ENCODE data around the gene SH3BP1. TPM values are rescaled to one million over a fixed set of nuclear protein-coding genes. Genes with fewer than 3 reads are reported as not detected.

SH3BP1 gene
- total and polyA plus RNA-seq, 2 of the 13 experiments (the other 11 are each of a cell fraction or from before 2014, with no cell fraction given) = 8.4 to 18.5 TPM

DNA sequence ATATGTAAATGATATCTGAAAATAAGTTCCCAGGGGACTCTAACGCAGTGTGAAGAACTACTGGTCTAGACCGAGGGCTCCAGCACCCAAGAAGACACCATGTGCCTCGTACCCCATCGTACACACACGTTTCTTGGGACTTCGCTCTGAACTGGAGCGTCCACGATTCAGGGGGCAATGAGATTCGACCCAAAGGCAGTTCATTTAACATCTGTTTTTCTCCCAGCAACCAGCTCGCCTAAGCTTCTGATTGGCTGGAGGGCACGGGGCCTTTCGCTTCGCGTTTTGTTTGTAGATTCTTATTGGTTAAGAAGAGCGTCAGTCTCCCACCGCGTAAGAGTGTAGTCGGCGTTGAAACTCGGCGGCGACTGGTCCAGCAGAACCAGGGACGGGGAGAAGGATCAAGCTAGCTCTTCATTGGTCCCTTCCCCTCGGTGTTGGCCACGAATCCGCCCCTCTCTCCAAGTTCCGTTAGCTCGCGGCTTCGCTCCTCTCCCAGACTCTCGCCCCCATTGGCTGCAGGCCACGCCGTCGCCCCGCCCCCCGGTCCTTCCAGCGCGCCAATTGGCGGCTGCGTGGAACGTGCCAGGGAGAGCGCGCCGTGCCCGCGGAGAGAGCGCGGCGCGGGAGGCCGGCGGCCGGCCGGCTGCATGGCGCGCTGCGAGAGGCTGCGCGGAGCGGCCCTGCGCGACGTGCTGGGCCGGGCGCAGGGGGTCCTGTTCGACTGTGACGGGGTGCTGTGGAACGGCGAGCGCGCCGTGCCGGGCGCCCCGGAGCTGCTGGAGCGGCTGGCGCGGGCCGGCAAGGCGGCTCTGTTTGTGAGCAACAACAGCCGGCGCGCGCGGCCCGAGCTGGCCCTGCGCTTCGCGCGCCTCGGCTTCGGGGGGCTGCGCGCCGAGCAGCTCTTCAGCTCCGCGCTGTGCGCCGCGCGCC lies 18.9 kb downstream of the SH3BP1 start, which contains the start of gene PDXP (continued):
- TF ChIP-seq, protein P1, sequence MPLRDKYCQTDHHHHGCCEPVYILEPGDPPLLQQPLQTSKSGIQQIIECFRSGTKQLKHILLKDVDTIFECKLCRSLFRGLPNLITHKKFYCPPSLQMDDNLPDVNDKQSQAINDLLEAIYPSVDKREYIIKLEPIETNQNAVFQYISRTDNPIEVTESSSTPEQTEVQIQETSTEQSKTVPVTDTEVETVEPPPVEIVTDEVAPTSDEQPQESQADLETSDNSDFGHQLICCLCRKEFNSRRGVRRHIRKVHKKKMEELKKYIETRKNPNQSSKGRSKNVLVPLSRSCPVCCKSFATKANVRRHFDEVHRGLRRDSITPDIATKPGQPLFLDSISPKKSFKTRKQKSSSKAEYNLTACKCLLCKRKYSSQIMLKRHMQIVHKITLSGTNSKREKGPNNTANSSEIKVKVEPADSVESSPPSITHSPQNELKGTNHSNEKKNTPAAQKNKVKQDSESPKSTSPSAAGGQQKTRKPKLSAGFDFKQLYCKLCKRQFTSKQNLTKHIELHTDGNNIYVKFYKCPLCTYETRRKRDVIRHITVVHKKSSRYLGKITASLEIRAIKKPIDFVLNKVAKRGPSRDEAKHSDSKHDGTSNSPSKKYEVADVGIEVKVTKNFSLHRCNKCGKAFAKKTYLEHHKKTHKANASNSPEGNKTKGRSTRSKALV (CRISPR knock-in tag; IDR thresholded peaks at IDR 0.05) = no peak
- TF ChIP-seq MEF2D (CRISPR knock-in tag; IDR thresholded peaks at IDR 0.05) (no peak), KDM2A (CRISPR knock-in tag; IDR thresholded peaks at IDR 0.05; ENCODE audit: borderline replicate concordance, low read depth) (peak; percentile 79; the same call in 1 of the 2 replicates), RFX3 (CRISPR knock-in tag; IDR thresholded peaks at IDR 0.05) (no peak), BCL6 (CRISPR knock-in tag; IDR thresholded peaks at IDR 0.05) (no peak; the same call in 1 of the 2 replicates), PBX3 (CRISPR knock-in tag; IDR thresholded peaks at IDR 0.05; ENCODE audit: borderline replicate concordance) (peak; percentile 80; the same call in 1 of the 2 replicates), ZNF530 (CRISPR knock-in tag; IDR thresholded peaks at IDR 0.05; ENCODE audit: low read depth) (no peak), MAFG (CRISPR knock-in tag; IDR thresholded peaks at IDR 0.05) (no peak), SNAI1 (CRISPR knock-in tag; IDR thresholded peaks at IDR 0.05; ENCODE audit: borderline replicate concordance) (no peak), SRY (CRISPR knock-in tag; IDR thresholded peaks at IDR 0.05) (peak; percentile 25; the same call in 1 of the 2 replicates), ZNF570 (CRISPR knock-in tag; IDR thresholded peaks at IDR 0.05; ENCODE audit: borderline replicate concordance) (no peak), SUZ12 (IDR thresholded peaks at IDR 0.05; ENCODE audit: low read depth, low read length) (no peak), MXI1 (IDR thresholded peaks at IDR 0.05; ENCODE audit: borderline replicate concordance, low read depth, low read length) (no peak; the same call in 2 of the 3 replicates), ATF7 (IDR thresholded peaks at IDR 0.05) (no peak), ATF7 (CRISPR knock-in tag; IDR thresholded peaks at IDR 0.05) (no peak), TCF12 (IDR thresholded peaks at IDR 0.05) (no peak), TCF12 (CRISPR knock-in tag; IDR thresholded peaks at IDR 0.05) (no peak), HNRNPK (IDR thresholded peaks at IDR 0.05; ENCODE audit: low read depth, low read length, poor library complexity, severe bottlenecking) (no peak), SIX4 (CRISPR knock-in tag; IDR thresholded peaks at IDR 0.05) (no peak), MTERF4 (CRISPR knock-in tag; IDR thresholded peaks at IDR 0.05) (no peak), TMF1 (CRISPR knock-in tag; IDR thresholded peaks at IDR 0.05; ENCODE audit: low read depth) (no peak), TEAD3 (CRISPR knock-in tag; optimal IDR thresholded peaks at IDR 0.05; ENCODE audit: borderline replicate concordance) (peak; percentile 2), ZNF567 (CRISPR knock-in tag; IDR thresholded peaks at IDR 0.05; ENCODE audit: borderline replicate concordance) (0 out of 2 replicates have a peak, but pooled peaks have one; percentile 27), ATF2 (CRISPR knock-in tag; IDR thresholded peaks at IDR 0.05) (no peak), SETDB1 (CRISPR knock-in tag; IDR thresholded peaks at IDR 0.05; ENCODE audit: borderline replicate concordance) (no peak), HMG20A (CRISPR knock-in tag; IDR thresholded peaks at IDR 0.05; ENCODE audit: borderline replicate concordance) (no peak)

All from HepG2 (cell line).